GM23338 (cell line): ENCODE measurements around the gene ZMYM4. TPM values are rescaled to one million over a fixed set of nuclear protein-coding genes. Genes with fewer than 3 reads are reported as not detected.

ENCODE experiments used
- CREB1 ChIP-seq: fragments of 250-450 bp; sonication (Bioruptor Pico); IDR thresholded peaks from 2 replicates; pipeline ENCODE4 v1.5.0; 2020; ENCODE audit warnings: low read depth, mild to moderate bottlenecking, moderate library complexity
- EZH2 ChIP-seq: fragments of 200-600 bp; sonication (generic); IDR thresholded peaks from one replicate; pipeline ENCODE4 v1.8.0; 2017; ENCODE audit warnings: antibody characterized with exemption, mild to moderate bottlenecking, low read depth; ENCODE audit not compliant: unreplicated experiment
- POLR2AphosphoS5 ChIP-seq: IDR thresholded peaks from 2 replicates; pipeline ENCODE4 v1.6.1; 2016; ENCODE audit warnings: antibody characterized with exemption, low read depth
- polyA plus RNA-seq: library from polyadenylated mRNA; unstranded; fragments of >200 nt; fragmentation: Nextera tagmentation; extraction: Ambion mirVana; gene quantifications from 2 replicates; pipeline ENCODE4 v1.2.1, GENCODE V29; 2016
- total RNA-seq: library from RNA; depleted of rRNA; stranded (reverse); fragments of >200 nt; shearing (Covaris generic); gene quantifications from 2 replicates; pipeline ENCODE4 v1.2.3, GENCODE V29; 2014
- TF ChIP-seq, protein P1 (sequence below): fragments of 250-450 bp; sonication (Bioruptor Pico); IDR thresholded peaks from 2 replicates; pipeline ENCODE4 v1.5.0; 2020; ENCODE audit warnings: mild to moderate bottlenecking, moderate library complexity
- TF ChIP-seq, protein P2 (sequence below): IDR thresholded peaks from one replicate; pipeline ENCODE4 v1.6.1; 2018; ENCODE audit warnings: antibody characterized with exemption; ENCODE audit not compliant: unreplicated experiment
- TF ChIP-seq, protein P3 (sequence below): IDR thresholded peaks from 2 replicates; pipeline ENCODE4 v1.6.1; 2016; ENCODE audit warnings: antibody characterized with exemption

Gene ZMYM4
- total and polyA plus RNA-seq, 2 experiments from 2014 or later = 65.4 to 68.5 TPM

GRCh38 chr1:35266306-35266705, 2.2 kb upstream of the ZMYM4 start (continued):
- TF ChIP-seq, protein P1, sequence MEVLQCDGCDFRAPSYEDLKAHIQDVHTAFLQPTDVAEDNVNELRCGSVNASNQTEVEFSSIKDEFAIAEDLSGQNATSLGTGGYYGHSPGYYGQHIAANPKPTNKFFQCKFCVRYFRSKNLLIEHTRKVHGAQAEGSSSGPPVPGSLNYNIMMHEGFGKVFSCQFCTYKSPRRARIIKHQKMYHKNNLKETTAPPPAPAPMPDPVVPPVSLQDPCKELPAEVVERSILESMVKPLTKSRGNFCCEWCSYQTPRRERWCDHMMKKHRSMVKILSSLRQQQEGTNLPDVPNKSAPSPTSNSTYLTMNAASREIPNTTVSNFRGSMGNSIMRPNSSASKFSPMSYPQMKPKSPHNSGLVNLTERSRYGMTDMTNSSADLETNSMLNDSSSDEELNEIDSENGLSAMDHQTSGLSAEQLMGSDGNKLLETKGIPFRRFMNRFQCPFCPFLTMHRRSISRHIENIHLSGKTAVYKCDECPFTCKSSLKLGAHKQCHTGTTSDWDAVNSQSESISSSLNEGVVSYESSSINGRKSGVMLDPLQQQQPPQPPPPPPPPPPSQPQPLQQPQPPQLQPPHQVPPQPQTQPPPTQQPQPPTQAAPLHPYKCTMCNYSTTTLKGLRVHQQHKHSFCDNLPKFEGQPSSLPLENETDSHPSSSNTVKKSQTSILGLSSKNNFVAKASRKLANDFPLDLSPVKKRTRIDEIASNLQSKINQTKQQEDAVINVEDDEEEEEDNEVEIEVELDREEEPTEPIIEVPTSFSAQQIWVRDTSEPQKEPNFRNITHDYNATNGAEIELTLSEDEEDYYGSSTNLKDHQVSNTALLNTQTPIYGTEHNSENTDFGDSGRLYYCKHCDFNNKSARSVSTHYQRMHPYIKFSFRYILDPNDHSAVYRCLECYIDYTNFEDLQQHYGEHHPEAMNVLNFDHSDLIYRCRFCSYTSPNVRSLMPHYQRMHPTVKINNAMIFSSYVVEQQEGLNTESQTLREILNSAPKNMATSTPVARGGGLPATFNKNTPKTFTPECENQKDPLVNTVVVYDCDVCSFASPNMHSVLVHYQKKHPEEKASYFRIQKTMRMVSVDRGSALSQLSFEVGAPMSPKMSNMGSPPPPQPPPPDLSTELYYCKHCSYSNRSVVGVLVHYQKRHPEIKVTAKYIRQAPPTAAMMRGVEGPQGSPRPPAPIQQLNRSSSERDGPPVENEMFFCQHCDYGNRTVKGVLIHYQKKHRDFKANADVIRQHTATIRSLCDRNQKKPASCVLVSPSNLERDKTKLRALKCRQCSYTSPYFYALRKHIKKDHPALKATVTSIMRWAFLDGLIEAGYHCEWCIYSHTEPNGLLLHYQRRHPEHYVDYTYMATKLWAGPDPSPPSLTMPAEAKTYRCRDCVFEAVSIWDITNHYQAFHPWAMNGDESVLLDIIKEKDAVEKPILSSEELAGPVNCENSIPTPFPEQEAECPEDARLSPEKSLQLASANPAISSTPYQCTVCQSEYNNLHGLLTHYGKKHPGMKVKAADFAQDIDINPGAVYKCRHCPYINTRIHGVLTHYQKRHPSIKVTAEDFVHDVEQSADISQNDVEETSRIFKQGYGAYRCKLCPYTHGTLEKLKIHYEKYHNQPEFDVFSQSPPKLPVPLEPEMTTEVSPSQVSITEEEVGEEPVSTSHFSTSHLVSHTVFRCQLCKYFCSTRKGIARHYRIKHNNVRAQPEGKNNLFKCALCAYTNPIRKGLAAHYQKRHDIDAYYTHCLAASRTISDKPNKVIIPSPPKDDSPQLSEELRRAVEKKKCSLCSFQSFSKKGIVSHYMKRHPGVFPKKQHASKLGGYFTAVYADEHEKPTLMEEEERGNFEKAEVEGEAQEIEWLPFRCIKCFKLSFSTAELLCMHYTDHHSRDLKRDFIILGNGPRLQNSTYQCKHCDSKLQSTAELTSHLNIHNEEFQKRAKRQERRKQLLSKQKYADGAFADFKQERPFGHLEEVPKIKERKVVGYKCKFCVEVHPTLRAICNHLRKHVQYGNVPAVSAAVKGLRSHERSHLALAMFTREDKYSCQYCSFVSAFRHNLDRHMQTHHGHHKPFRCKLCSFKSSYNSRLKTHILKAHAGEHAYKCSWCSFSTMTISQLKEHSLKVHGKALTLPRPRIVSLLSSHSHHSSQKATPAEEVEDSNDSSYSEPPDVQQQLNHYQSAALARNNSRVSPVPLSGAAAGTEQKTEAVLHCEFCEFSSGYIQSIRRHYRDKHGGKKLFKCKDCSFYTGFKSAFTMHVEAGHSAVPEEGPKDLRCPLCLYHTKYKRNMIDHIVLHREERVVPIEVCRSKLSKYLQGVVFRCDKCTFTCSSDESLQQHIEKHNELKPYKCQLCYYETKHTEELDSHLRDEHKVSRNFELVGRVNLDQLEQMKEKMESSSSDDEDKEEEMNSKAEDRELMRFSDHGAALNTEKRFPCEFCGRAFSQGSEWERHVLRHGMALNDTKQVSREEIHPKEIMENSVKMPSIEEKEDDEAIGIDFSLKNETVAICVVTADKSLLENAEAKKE (CRISPR knock-in tag) = no peak
- no peak for TF ChIP-seq EZH2
- TF ChIP-seq, protein P2, sequence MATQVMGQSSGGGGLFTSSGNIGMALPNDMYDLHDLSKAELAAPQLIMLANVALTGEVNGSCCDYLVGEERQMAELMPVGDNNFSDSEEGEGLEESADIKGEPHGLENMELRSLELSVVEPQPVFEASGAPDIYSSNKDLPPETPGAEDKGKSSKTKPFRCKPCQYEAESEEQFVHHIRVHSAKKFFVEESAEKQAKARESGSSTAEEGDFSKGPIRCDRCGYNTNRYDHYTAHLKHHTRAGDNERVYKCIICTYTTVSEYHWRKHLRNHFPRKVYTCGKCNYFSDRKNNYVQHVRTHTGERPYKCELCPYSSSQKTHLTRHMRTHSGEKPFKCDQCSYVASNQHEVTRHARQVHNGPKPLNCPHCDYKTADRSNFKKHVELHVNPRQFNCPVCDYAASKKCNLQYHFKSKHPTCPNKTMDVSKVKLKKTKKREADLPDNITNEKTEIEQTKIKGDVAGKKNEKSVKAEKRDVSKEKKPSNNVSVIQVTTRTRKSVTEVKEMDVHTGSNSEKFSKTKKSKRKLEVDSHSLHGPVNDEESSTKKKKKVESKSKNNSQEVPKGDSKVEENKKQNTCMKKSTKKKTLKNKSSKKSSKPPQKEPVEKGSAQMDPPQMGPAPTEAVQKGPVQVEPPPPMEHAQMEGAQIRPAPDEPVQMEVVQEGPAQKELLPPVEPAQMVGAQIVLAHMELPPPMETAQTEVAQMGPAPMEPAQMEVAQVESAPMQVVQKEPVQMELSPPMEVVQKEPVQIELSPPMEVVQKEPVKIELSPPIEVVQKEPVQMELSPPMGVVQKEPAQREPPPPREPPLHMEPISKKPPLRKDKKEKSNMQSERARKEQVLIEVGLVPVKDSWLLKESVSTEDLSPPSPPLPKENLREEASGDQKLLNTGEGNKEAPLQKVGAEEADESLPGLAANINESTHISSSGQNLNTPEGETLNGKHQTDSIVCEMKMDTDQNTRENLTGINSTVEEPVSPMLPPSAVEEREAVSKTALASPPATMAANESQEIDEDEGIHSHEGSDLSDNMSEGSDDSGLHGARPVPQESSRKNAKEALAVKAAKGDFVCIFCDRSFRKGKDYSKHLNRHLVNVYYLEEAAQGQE = no peak
- TF ChIP-seq POLR2AphosphoS5 = no peak
- no peak for TF ChIP-seq CREB1 (CRISPR knock-in tag)
- TF ChIP-seq, protein P3, sequence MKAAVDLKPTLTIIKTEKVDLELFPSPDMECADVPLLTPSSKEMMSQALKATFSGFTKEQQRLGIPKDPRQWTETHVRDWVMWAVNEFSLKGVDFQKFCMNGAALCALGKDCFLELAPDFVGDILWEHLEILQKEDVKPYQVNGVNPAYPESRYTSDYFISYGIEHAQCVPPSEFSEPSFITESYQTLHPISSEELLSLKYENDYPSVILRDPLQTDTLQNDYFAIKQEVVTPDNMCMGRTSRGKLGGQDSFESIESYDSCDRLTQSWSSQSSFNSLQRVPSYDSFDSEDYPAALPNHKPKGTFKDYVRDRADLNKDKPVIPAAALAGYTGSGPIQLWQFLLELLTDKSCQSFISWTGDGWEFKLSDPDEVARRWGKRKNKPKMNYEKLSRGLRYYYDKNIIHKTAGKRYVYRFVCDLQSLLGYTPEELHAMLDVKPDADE = no peak
